ENCODE results near the gene RASEF. TPM values are rescaled to one million over a fixed set of nuclear protein-coding genes. Genes with fewer than 3 reads are reported as not detected.

The RASEF gene
- total and polyA plus RNA-seq, 2 donors, result 1.3 to 10.9 TPM

DNA sequence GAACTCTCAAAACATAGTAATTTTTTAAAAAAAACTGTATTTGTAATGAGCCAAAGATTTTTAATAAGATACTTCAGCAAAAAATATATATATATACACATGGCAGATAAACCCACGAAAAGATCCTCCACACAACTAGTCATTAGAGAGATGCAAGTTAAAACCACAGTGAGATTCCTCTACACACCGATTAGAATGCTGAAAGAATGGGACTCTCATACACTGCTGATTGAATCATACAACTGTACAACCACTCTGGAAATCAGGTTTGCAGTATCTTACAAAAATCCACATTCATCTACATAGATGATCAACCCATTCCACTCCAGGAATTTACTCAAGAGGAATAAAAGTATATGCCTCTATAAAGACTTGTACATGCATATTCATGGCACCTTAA is 43.7 kb downstream of the RASEF start:
- no peaks in the 10 kb centered on the region for H3K36me3 ChIP-seq (ENCODE audit: insufficient read depth)
- H3K4me1 ChIP-seq (ENCODE audit: insufficient read depth), result no peaks in the 10 kb centered on the region
- WGBS, result 89% methylated on average over 2 of the region's 2 CpGs
- no peak for DNase-seq (ENCODE audit: extremely low spot score)
- H3K27ac ChIP-seq (ENCODE audit: low read depth), result no peak overlapping the region
- H3K4me3 ChIP-seq (ENCODE audit: low read depth, low read length), result no peak overlapping the region

DNA sequence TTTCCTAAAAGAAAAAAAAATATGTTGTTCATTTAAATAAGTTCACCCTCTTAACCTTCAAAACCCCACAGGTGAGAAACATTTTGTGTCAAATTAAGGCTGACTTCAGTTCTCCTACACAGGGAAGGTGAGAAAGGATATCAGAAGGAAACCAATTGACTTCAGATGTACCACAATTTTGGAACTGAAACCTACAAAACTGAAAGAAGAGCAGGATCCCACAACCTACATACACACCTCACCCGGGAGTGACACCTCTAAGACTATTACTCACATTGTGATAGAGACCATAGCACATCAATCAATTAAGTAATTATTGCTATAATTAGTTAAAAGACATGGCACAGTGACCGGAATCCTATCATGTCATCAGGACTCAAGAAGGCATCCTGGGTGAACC is 47.0 kb downstream of the RASEF start:
- no peak overlapping the region for H3K27ac ChIP-seq (ENCODE audit: low read depth)
- H3K4me3 ChIP-seq (ENCODE audit: low read depth, low read length), result no peak overlapping the region
- 87% methylated on average over 2 of the region's 2 CpGs for WGBS
- H3K4me1 ChIP-seq (ENCODE audit: insufficient read depth), result no peaks in the 10 kb centered on the region
- DNase-seq (ENCODE audit: extremely low spot score), result no peak
- no peaks in the 10 kb centered on the region for H3K36me3 ChIP-seq (ENCODE audit: insufficient read depth)

DNA sequence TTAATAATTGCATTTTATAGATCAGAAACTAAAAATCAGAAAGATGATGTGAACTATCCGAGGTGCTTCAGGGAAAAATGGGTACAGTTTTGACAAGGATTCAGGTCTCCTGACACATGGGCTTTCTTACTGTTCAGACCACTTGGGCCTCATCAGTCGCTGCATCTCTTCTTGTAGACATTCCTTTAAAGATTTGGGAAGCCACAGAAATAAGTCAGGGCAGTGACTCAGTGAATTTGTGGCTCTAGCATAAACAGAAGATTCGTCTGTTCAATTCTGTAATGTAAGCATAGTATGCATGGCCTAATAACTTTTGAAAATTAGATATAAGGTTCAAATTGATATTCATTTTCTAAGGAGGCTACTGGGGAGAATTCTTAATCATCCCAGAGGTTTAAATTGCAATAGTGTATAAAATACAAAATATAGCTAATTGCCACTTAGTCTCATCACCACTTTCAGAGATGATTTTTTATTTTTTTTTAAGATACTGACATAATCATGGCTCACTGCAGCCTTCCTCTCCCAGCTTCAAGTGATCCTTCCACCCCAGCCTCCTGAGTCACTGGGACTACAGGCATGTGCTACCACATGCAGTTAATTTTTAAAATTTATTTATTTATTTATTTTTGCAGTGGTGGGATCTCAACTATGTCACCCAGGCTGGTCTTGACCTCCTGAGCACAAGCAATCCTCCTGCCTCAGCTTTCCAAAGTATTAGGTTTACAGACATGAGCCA is 48.9 kb downstream of the RASEF start:
- no peaks in the 10 kb centered on the region for H3K36me3 ChIP-seq (ENCODE audit: insufficient read depth)
- no peaks in the 10 kb centered on the region for H3K4me1 ChIP-seq (ENCODE audit: insufficient read depth)
- DNase-seq (ENCODE audit: extremely low spot score), result no peak
- no peak overlapping the region for H3K27ac ChIP-seq (ENCODE audit: low read depth)
- H3K4me3 ChIP-seq (ENCODE audit: low read depth, low read length), result no peak overlapping the region
- WGBS, result 60% methylated on average over 3 of the region's 3 CpGs

DNA sequence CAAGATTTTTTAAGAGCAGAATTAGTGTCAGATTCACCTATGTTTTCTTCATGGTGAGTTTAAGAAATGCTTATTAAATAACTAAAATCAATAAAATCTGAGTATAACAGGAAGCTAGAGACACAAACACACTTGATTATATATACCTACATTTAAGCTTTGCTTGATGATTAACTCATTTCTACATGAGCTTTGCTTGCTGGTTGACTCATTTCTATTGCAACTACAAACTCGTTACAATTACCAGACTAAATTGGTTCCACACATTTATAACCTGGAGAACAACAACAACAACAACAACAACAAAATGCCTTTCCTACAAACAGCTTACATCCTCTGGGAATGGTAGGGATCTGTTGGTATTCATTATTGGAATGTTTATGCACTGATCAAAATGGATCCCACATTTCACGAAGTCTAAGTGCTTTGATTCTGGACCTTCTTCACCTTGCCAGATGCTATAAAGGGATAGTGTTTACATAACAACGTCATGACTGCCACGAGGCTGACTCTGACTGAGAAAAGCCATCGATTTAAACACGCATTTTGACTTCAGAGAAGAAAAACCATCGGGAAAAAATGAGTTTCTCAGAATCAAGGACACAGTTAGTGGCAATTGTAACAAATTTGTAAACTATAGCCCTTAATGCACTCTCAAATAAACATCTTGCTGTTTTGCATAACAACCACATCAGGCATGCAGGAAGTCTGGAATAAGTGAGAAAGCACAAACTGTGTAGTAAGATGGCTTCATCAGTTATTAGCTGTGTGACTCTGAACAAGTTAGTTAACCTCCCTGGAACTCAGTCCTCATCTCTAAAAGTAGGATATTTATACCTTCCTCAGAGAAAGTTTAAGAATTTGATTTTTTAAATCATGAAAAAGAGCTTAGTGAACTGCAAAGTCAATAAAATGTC is 49.8 kb downstream of the RASEF start:
- Histone ChIP-seq H3K4me1 (ENCODE audit: insufficient read depth) (no peaks in the 10 kb centered on the region), H3K4me3 (ENCODE audit: low read depth, low read length) (no peak overlapping the region), H3K36me3 (ENCODE audit: insufficient read depth) (no peaks in the 10 kb centered on the region), H3K27ac (ENCODE audit: low read depth) (no peak overlapping the region)
- no peak for DNase-seq (ENCODE audit: extremely low spot score)
- WGBS, result 25% methylated on average over 7 of the region's 7 CpGs

DNA sequence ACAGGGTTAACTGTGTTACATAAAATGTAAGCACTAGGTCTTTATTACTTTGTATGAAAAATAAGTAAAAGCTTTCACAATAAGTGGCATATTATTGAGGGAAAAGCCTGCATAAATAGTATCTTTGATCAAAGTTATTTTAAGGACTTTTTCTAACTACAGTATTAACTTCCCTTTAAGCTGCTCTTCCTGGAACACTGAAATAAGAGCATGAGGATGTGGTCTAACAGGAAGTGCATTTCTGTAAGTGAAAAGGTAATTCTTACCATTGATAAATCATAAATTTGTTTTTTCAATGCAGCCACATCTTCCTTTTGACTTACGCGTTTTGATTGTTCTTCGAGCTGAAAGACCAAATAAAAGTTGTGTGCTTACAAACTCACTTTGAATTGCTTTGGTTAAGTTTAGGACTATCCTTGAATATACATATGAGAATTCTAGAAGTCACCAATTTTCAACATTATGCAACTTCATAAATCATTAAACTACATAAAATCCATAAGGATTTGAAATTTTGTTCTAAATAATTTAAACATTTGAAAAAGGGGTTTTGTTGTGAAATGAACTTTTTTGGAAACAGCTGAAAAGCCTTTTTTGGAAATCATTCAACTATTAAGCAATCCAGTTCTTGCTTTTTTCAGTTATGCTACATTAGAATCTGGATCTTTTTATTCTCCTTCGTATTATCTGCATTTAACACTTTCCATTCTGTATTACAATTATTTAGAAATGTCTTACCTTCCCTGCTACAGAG is 50.6 kb downstream of the RASEF start:
- WGBS, result 22% methylated on average over 4 of the region's 4 CpGs
- H3K4me3 ChIP-seq (ENCODE audit: low read depth, low read length), result no peak overlapping the region
- H3K36me3 ChIP-seq (ENCODE audit: insufficient read depth), result no peaks in the 10 kb centered on the region
- DNase-seq (ENCODE audit: extremely low spot score), result no peak
- no peaks in the 10 kb centered on the region for H3K4me1 ChIP-seq (ENCODE audit: insufficient read depth)
- H3K27ac ChIP-seq (ENCODE audit: low read depth), result no peak overlapping the region

DNA sequence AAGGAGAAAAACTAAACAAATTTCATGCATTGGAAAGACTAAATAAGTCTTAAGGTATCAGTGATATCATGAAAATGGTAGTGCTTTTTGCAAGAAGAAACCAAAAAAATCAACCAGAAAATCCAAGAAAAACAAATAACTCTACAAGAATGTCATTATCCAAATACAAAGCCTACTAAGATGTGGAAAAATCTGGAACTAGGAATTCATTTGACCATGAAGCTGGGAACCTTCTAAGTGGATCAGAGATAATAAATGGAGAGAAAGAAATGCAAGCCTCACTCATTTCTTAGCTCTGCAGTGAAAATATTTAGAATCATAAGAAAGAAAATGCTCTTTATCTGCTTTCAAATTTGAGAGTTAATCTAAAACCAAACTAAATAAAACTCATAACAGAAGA is 51.3 kb downstream of the RASEF start:
- Histone ChIP-seq H3K36me3 (ENCODE audit: insufficient read depth) (no peaks in the 10 kb centered on the region), H3K4me1 (ENCODE audit: insufficient read depth) (no peaks in the 10 kb centered on the region), H3K27ac (ENCODE audit: low read depth) (no peak overlapping the region), H3K4me3 (ENCODE audit: low read depth, low read length) (no peak overlapping the region)
- DNase-seq (ENCODE audit: extremely low spot score), result no peak

DNA sequence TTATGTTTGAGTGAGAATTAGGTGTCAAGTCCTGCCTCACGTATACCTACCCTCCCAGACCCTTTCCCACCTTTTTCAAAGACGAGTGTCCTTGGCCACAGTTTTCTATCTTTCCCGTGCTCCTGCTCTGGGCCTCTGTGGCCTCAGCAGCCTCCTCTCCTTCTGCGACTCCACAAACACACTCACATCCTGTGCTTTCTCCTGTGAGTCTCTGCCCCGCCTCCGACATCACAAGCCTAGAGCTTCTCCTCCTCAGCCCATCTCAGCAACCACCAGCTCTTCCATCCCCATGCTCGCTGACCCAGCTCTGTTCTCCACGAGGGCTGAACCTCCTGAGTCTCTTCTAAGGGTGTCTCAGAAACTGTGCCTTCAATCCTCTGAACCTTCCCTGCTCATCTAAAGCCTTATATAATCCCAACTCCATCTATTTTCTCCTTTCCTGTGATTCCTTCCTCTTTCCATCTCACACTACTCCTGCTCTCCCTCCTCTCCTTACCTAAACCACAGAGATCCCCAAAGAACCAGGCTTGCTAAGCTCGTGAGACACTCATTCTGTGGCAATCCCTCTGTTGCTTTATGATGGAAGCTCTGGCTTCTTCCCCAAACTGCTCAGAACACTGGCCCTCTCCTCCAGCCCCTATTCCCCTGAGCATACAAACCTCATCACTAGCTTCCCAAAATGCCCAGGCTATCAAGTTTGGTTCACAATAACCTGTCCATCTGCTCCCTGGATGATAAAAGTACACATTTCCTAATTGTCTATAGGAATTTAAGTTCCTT is 55.2 kb downstream of the RASEF start:
- no peaks in the 10 kb centered on the region for H3K4me1 ChIP-seq (ENCODE audit: insufficient read depth)
- no peak overlapping the region for H3K4me3 ChIP-seq (ENCODE audit: low read depth, low read length)
- no peak for DNase-seq (ENCODE audit: extremely low spot score)
- H3K36me3 ChIP-seq (ENCODE audit: insufficient read depth), result no peaks in the 10 kb centered on the region
- no peak overlapping the region for H3K27ac ChIP-seq (ENCODE audit: low read depth)
- 85% methylated on average over 9 of the region's 9 CpGs for WGBS

DNA sequence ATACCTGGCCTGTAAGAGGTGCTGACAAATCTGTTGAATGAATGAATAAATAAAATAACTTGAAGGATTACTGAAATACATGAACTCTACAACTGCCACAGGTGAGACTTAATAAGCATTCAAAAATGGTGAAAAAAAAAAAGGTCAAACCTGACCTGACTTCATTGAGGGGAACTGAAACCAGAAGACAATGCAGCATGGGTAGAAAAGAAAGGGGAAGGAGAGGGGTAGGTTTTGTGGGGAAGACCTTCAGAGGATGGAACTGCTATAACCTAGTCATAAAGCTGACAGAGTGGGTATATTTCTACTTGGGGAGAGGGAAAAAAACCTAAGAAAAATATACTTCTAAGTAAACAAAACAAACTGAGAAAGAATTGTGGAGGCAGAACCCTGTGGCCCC is 56.6 kb downstream of the RASEF start:
- H3K4me1 ChIP-seq (ENCODE audit: insufficient read depth), result no peaks in the 10 kb centered on the region
- H3K27ac ChIP-seq (ENCODE audit: low read depth), result no peak overlapping the region
- no peak for DNase-seq (ENCODE audit: extremely low spot score)
- no peaks in the 10 kb centered on the region for H3K36me3 ChIP-seq (ENCODE audit: insufficient read depth)
- H3K4me3 ChIP-seq (ENCODE audit: low read depth, low read length), result no peak overlapping the region

DNA sequence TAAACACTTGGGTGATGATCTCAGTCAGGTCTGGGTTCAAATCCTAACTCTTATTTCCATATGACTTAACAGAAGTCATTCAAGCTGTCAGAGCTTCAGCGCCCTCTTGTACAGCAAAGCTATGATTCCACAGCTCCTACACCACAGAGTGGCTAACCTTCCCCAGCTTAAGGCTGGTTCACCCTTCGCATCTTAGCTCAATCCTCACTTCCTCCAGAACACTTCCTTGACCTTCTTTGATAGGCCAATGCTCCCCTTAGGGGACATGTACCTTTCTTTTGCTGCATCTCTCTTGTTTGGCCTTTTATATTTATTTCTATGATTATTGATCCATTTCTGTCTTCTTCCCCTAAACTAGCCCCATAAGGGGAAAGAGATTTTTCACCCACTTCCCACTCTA is 57.0 kb downstream of the RASEF start:
- Histone ChIP-seq H3K36me3 (ENCODE audit: insufficient read depth) (no peaks in the 10 kb centered on the region), H3K4me1 (ENCODE audit: insufficient read depth) (no peaks in the 10 kb centered on the region), H3K4me3 (ENCODE audit: low read depth, low read length) (no peak overlapping the region), H3K27ac (ENCODE audit: low read depth) (no peak overlapping the region)
- WGBS, result 95% methylated on average over 2 of the region's 2 CpGs
- DNase-seq (ENCODE audit: extremely low spot score), result no peak

DNA sequence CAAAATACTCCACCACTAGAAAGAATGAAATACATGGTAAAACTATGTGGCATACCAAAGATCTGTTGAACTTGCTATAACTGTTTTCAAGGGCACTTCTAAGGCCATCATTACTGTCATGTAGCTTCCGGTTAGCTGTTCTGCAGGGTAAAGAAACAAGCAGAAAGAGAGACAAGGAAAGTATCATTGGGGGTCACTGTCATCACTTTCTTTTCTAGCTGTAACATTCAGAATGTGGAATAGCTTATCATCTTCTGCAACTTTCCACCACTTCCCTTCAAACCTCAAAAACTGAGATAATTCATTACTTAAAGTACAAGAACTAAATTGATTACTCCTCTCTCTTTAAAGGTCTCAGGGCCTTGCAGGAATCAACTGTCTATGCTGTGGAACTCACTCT is 57.6 kb downstream of the RASEF start:
- Histone ChIP-seq H3K4me1 (ENCODE audit: insufficient read depth) (no peaks in the 10 kb centered on the region), H3K4me3 (ENCODE audit: low read depth, low read length) (no peak overlapping the region), H3K27ac (ENCODE audit: low read depth) (no peak overlapping the region), H3K36me3 (ENCODE audit: insufficient read depth) (no peaks in the 10 kb centered on the region)
- no peak for DNase-seq (ENCODE audit: extremely low spot score)
- 91% methylated on average over 1 of the region's 1 CpG for WGBS

DNA sequence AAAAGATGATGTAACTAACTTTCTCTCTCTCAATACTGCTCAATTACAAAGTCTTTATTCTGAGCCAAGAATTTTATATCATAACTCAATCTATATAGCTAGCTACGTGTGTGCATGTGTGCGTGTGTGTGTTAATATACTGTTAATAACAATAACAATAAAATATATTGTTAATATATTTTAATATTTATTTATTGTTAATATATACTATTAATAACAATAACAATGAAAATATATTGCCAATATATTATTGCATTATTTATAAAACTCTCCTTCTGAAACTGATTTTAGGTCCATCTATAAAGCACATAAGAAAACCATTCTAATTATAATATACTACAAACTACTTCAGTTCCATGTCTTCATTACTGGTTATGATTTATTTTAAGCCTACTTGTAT is 60.6 kb downstream of the RASEF start:
- DNase-seq (ENCODE audit: extremely low spot score), result no peak
- WGBS, result 96% methylated on average over 2 of the region's 2 CpGs
- Histone ChIP-seq H3K27ac (ENCODE audit: low read depth) (no peak overlapping the region), H3K4me3 (ENCODE audit: low read depth, low read length) (no peak overlapping the region), H3K4me1 (ENCODE audit: insufficient read depth) (no peaks in the 10 kb centered on the region), H3K36me3 (ENCODE audit: insufficient read depth) (no peaks in the 10 kb centered on the region)

DNA sequence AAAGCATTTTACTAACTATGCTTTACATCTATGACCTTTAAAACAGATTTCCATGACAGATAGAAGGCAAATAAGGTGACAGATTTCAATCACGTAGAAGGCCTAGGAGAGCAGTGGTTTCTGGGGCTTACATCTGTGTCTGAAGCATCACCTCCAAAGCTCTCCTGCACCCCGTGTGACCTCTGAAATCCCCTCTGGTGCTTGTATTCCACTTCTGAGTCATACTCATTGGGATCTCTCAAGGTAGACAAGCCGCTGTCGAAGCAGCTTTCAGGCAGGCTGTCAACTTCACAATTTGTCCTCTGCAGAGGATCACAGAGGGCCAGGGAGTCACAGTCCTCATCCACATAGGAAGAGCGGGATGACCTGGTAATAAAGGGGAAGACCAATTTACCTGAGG is 62.2 kb downstream of the RASEF start:
- H3K36me3 ChIP-seq (ENCODE audit: insufficient read depth), result no peaks in the 10 kb centered on the region
- WGBS, result 93% methylated on average over 5 of the region's 5 CpGs
- H3K27ac ChIP-seq (ENCODE audit: low read depth), result no peak overlapping the region
- H3K4me1 ChIP-seq (ENCODE audit: insufficient read depth), result no peaks in the 10 kb centered on the region
- DNase-seq (ENCODE audit: extremely low spot score), result no peak
- H3K4me3 ChIP-seq (ENCODE audit: low read depth, low read length), result no peak overlapping the region

DNA sequence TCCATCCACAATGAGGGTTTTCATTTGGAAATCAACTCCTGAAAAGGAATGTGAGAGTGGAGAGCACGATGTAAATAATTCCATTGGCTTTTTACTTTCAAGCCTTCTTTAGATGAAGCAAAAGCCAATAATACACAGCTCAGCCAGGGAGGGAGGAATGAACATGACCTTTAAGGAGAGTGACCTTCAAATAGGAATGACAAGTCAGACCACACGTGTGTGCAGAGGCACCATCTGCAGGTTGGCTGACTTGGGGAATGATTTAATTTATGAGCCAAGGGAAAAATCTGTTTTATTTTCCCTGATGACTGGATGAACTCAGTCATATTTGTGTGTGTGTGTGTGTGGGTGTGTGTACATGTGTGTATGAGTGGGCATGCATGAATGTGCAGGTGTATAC is 64.5 kb downstream of the RASEF start:
- H3K36me3 ChIP-seq (ENCODE audit: insufficient read depth), result no peaks in the 10 kb centered on the region
- H3K27ac ChIP-seq (ENCODE audit: low read depth), result no peak overlapping the region
- WGBS, result 29% methylated on average over 2 of the region's 2 CpGs
- no peak overlapping the region for H3K4me3 ChIP-seq (ENCODE audit: low read depth, low read length)
- no peak for DNase-seq (ENCODE audit: extremely low spot score)
- no peaks in the 10 kb centered on the region for H3K4me1 ChIP-seq (ENCODE audit: insufficient read depth)
